Colonic mucosa (tissue), 4 donors: ENCODE data around the gene RASSF7. TPM values are rescaled to one million over a fixed set of nuclear protein-coding genes. Genes with fewer than 3 reads are reported as not detected.
A peak's percentile ranks its signal among the peaks of the same experiment; 100 is the strongest.

Source experiments
- DNase-seq: peaks from one replicate; pipeline ENCODE4 v3.0.0-alpha.2; 2020
- H3K27ac ChIP-seq: fragments of 200-600 bp; one replicate; pipeline ENCODE4 v1.8.0; 2021
- H3K27me3 ChIP-seq: fragments of 200-600 bp; one replicate; pipeline ENCODE4 v1.8.0; 2021
- H3K36me3 ChIP-seq: fragments of 200-600 bp; one replicate; pipeline ENCODE4 v1.8.0; 2021
- H3K4me1 ChIP-seq: fragments of 200-600 bp; one replicate; pipeline ENCODE4 v1.8.0; 2021; ENCODE audit warnings: mild to moderate bottlenecking
- H3K4me3 ChIP-seq: fragments of 200-600 bp; one replicate; pipeline ENCODE4 v1.8.0; 2021
- H3K9ac ChIP-seq, 2 donors: one replicate each; pipeline ENCODE4 v1.7.0; 2013; ENCODE audit warnings: control low read depth in 2 of 2, low read depth in 2 of 2, low read length in 2 of 2
- H3K9me3 ChIP-seq: fragments of 200-600 bp; one replicate; pipeline ENCODE4 v1.8.0; 2021
- CTCF ChIP-seq: fragments of 200-600 bp; IDR thresholded peaks from one replicate; pipeline ENCODE4 v1.8.0; 2022; ENCODE audit warnings: antibody characterized with exemption, mild to moderate bottlenecking
- intact Hi-C: fragments of 100-400 bp; cut with DNase I; formaldehyde crosslinking; loops from one replicate; pipeline ENCODE4 v1.14.1; 2022
- total RNA-seq, 2 donors: library from RNA; stranded (reverse); fragmentation: NEBNext Ultra II Directional in 1 of 2; extraction: Animal tissue kit (Norgen Biotek cat#: 25700) in 1 of 2; gene quantifications; one replicate each; pipeline ENCODE4 v1.2.1, GENCODE V29; 2021
- donor health status: healthy.
- donor health status: DM: no; HTN: no; CAD: no.
- donor health status: DM: no; HTN: no; CAD: no.

Gene RASSF7
- total RNA-seq, 2 donors from 2014 or later: 108 to 139 TPM

- H3K27me3 ChIP-seq: peaks cover 20% of the 10 kb centered on the region
- H3K36me3 ChIP-seq: no peaks in the 10 kb centered on the region
- no peak for DNase-seq
- intact Hi-C loops: loop anchor here (10.0 kb wide), 1 partner anchor 169 kb away; no protein-coding TSS in a partner anchor
- no peak overlapping the region for H3K27ac ChIP-seq
- TF ChIP-seq CTCF: no peak
- H3K9ac ChIP-seq: no peak overlapping the region
- peak overlapping the region; percentile 35 for H3K4me3 ChIP-seq
- H3K9me3 ChIP-seq: no peaks in the 10 kb centered on the region
- peaks cover 3% of the 10 kb centered on the region for H3K4me1 ChIP-seq
These were observed 4.7 kb upstream of the RASSF7 start for GRCh38 chr11:555780-556661.

- H3K36me3 ChIP-seq: no peaks in the 10 kb centered on the region
- peaks cover 20% of the 10 kb centered on the region for H3K27me3 ChIP-seq
- no peak overlapping the region for H3K4me3 ChIP-seq
- intact Hi-C loops: loop anchor here (10.0 kb wide), 1 partner anchor 168 kb away; no protein-coding TSS in a partner anchor
- H3K9ac ChIP-seq: no peak overlapping the region
- no peak overlapping the region for H3K27ac ChIP-seq
- peaks cover 4% of the 10 kb centered on the region for H3K4me1 ChIP-seq
- TF ChIP-seq CTCF: no peak
- no peak for DNase-seq
- no peaks in the 10 kb centered on the region for H3K9me3 ChIP-seq
These were observed 4.0 kb upstream of the RASSF7 start for GRCh38 chr11:556662-557256.

GRCh38 chr11:557328-558132 is 3.2 kb upstream of the RASSF7 start:
- Histone ChIP-seq H3K36me3 (no peaks in the 10 kb centered on the region), H3K4me1 (peaks cover 12% of the 10 kb centered on the region), H3K4me3 (no peak overlapping the region), H3K9me3 (no peaks in the 10 kb centered on the region), H3K27me3 (peaks cover 20% of the 10 kb centered on the region), H3K9ac (no peak overlapping the region), H3K27ac (no peak overlapping the region)
- no peak for DNase-seq
- intact Hi-C loops: loop anchor here (10.0 kb wide), 1 partner anchor 167 kb away; no protein-coding TSS in a partner anchor
- no peak for TF ChIP-seq CTCF

- H3K36me3 ChIP-seq: no peaks in the 10 kb centered on the region
- DNase-seq: no peak
- TF ChIP-seq CTCF: no peak
- no peak overlapping the region for H3K4me3 ChIP-seq
- no peak overlapping the region for H3K27ac ChIP-seq
- H3K4me1 ChIP-seq: peaks cover 13% of the 10 kb centered on the region
- intact Hi-C loops: loop anchor here (10.0 kb wide), 1 partner anchor 166 kb away; no protein-coding TSS in a partner anchor
- no peak overlapping the region for H3K9ac ChIP-seq
- H3K27me3 ChIP-seq: peaks cover 20% of the 10 kb centered on the region
- no peaks in the 10 kb centered on the region for H3K9me3 ChIP-seq
These were observed 2.3 kb upstream of the RASSF7 start for GRCh38 chr11:558503-558902.

GRCh38 chr11:559020-559620 is 1.6 kb upstream of the RASSF7 start:
- H3K4me1 ChIP-seq: peaks cover 13% of the 10 kb centered on the region
- peaks cover 20% of the 10 kb centered on the region for H3K27me3 ChIP-seq
- no peak overlapping the region for H3K4me3 ChIP-seq
- no peaks in the 10 kb centered on the region for H3K9me3 ChIP-seq
- peak overlapping the region; percentile 93 for H3K27ac ChIP-seq
- DNase-seq: no peak
- intact Hi-C loops: loop anchor here (10.0 kb wide), 1 partner anchor 166 kb away; no protein-coding TSS in a partner anchor
- no peaks in the 10 kb centered on the region for H3K36me3 ChIP-seq
- peak overlapping the region in 1 of 2 donors; percentile 51 for H3K9ac ChIP-seq
- no peak for TF ChIP-seq CTCF
